AG09319 (cell line): Measurements from ENCODE around the gene DNAH7.

Experiments used
- DNase-seq: peaks from one replicate; pipeline ENCODE4 v3.0.0-alpha.2; 2010; ENCODE audit warnings: low read depth; ENCODE audit errors: extremely low read depth
- TF ChIP-seq, protein P1 (sequence below): IDR thresholded peaks from 2 replicates; pipeline ENCODE4 v1.5.1; 2011; ENCODE audit warnings: low read depth, mild to moderate bottlenecking, inconsistent platforms, low read length, moderate library complexity

Gene DNAH7

DNA sequence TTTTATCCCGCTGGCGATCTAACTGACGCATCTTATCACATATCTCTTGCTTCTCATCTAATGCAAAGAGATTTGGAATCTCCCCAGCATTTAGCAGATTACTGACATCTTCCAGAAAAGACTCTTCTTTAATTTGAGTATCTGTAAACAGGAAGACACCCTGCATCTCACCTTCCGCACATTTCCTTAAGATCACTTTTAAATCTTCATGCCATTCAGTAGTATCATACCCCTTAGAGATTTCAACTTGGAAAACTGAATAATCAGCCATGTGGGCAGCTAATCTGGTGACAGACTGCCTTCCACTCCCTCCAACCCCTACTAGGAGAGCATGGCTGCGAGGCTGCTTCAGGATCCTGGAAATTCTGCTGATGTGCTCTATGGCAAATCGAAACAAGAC is 204.3 kb downstream of the DNAH7 start:
- TF ChIP-seq, protein P1, sequence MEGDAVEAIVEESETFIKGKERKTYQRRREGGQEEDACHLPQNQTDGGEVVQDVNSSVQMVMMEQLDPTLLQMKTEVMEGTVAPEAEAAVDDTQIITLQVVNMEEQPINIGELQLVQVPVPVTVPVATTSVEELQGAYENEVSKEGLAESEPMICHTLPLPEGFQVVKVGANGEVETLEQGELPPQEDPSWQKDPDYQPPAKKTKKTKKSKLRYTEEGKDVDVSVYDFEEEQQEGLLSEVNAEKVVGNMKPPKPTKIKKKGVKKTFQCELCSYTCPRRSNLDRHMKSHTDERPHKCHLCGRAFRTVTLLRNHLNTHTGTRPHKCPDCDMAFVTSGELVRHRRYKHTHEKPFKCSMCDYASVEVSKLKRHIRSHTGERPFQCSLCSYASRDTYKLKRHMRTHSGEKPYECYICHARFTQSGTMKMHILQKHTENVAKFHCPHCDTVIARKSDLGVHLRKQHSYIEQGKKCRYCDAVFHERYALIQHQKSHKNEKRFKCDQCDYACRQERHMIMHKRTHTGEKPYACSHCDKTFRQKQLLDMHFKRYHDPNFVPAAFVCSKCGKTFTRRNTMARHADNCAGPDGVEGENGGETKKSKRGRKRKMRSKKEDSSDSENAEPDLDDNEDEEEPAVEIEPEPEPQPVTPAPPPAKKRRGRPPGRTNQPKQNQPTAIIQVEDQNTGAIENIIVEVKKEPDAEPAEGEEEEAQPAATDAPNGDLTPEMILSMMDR, result no peak
- DNase-seq, result no peak

- DNase-seq, result no peak
- TF ChIP-seq, protein P1, result no peak
Observed at GRCh38 chr2:195863564-195863963, 205.1 kb downstream of the DNAH7 start.

- no peak for DNase-seq
- TF ChIP-seq, protein P1, result no peak
Observed at GRCh38 chr2:195863121-195863520, 205.5 kb downstream of the DNAH7 start.

DNA sequence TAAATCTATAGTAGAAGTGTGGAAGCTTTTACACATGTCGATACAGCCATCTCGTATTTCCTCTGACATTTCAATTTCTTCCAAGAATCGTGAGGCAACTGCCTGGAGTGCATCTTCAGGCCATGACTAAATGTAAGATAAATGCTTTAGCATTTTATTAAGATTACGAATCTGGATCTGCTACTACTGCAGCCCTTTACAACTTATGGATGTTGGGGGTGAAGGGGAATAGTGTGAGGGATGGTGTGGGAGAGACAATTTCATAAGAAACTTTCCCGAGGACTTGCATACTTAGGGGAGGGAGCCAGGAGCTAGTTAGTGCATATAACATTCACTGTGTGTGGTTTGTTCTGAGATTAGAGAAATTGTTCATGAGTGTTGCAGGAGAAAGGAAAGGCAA is 206.8 kb downstream of the DNAH7 start:
- TF ChIP-seq, protein P1, result no peak
- no peak for DNase-seq

DNA sequence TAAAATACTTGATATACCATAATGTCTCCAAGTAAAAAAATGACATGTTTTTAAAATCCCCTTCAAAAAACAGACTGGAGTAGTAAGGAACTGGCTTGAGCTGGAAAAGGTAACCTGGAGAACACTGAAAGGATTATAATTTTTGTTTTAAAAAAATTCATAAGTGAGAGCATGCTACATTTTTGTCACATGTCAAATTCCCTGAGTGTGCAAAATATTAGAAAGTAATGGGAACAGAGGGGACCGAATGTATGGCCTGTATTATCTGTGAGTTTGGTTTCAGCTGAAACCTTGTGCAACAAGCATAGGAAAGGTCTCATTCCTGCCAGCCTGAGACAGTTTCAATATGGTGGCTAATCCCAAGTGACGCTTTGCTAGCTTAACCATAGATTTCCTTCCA is 209.1 kb downstream of the DNAH7 start:
- TF ChIP-seq, protein P1, result no peak
- no peak for DNase-seq

GRCh38 chr2:195857132-195857531 is 211.5 kb downstream of the DNAH7 start:
- TF ChIP-seq, protein P1, result no peak

GRCh38 chr2:195850764-195851163 is 217.9 kb downstream of the DNAH7 start:
- TF ChIP-seq, protein P1, result no peak

More at GRCh38 chr2:195857132-195857531, 211.5 kb downstream of the DNAH7 start:
- DNase-seq, result no peak

More at GRCh38 chr2:195850764-195851163, 217.9 kb downstream of the DNAH7 start:
- no peak for DNase-seq
